T-helper 1 cell treated with Interleukin-12 subunit alpha and Interleukin-12 subunit beta and Interleukin-4 antibody, amounts not matched to agents 30 μg/mL and 1 μg/mL, for 36 hours (primary cell): ENCODE data around the gene STXBP2.
"Not testable (repeated sequence)": the region's sequence is repeated elsewhere in the genome, so short reads cannot be mapped to it uniquely, and the experiment has no call there.

Source experiments
- H3K27ac Mint-ChIP-seq: one replicate; pipeline ENCODE4 v1.8.0; 2021; ENCODE audit warnings: mild to moderate bottlenecking, mixed read lengths
- H3K27me3 Mint-ChIP-seq: one replicate; pipeline ENCODE4 v1.8.0; 2021; ENCODE audit warnings: low read depth, mixed read lengths
- H3K36me3 Mint-ChIP-seq: one replicate; pipeline ENCODE4 v1.8.0; 2021; ENCODE audit warnings: low read depth, mixed read lengths
- H3K4me1 Mint-ChIP-seq: one replicate; pipeline ENCODE4 v1.8.0; 2021; ENCODE audit warnings: low read depth, mixed read lengths
- H3K4me3 Mint-ChIP-seq: one replicate; pipeline ENCODE4 v1.8.0; 2021; ENCODE audit warnings: mild to moderate bottlenecking, moderate library complexity, mixed read lengths
- H3K9me3 Mint-ChIP-seq: one replicate; pipeline ENCODE4 v1.8.0; 2021; ENCODE audit warnings: mixed read lengths

STXBP2 gene

GRCh38 chr19:7636317-7636690 is 606 bp upstream of the STXBP2 start:
- Mint-ChIP-seq H3K9me3 (no peaks in the 10 kb centered on the region), H3K4me1 (peaks cover 21% of the 10 kb centered on the region), H3K27ac (peak overlapping the region; percentile 86), H3K4me3 (peak overlapping the region; percentile 81), H3K27me3 (no peaks in the 10 kb centered on the region), H3K36me3 (peaks cover 11% of the 10 kb centered on the region)

GRCh38 chr19:7637374-7638256 is 705 bp downstream of the STXBP2 start:
- Mint-ChIP-seq H3K9me3 (no peaks in the 10 kb centered on the region), H3K4me1 (peaks cover 17% of the 10 kb centered on the region), H3K4me3 (peak overlapping the region; percentile 81), H3K27ac (peak overlapping the region; percentile 86), H3K27me3 (no peaks in the 10 kb centered on the region), H3K36me3 (peaks cover 11% of the 10 kb centered on the region)

- Mint-ChIP-seq H3K36me3 (peaks cover 13% of the 10 kb centered on the region), H3K4me1 (peaks cover 17% of the 10 kb centered on the region), H3K27ac (peak overlapping the region; percentile 34), H3K27me3 (no peaks in the 10 kb centered on the region), H3K4me3 (peak overlapping the region; percentile 61), H3K9me3 (no peaks in the 10 kb centered on the region)
These were observed 2.0 kb downstream of the STXBP2 start for GRCh38 chr19:7638802-7639465.

GRCh38 chr19:7639863-7640348 is 3.0 kb downstream of the STXBP2 start:
- peaks cover 17% of the 10 kb centered on the region for H3K36me3 Mint-ChIP-seq
- no peaks in the 10 kb centered on the region for H3K9me3 Mint-ChIP-seq
- no peak overlapping the region for H3K27ac Mint-ChIP-seq
- peaks cover 15% of the 10 kb centered on the region for H3K4me1 Mint-ChIP-seq
- peak overlapping the region; percentile 61 for H3K4me3 Mint-ChIP-seq
- no peaks in the 10 kb centered on the region for H3K27me3 Mint-ChIP-seq

- H3K36me3 Mint-ChIP-seq = peaks cover 19% of the 10 kb centered on the region
- H3K4me1 Mint-ChIP-seq = peaks cover 13% of the 10 kb centered on the region
- no peak overlapping the region for H3K27ac Mint-ChIP-seq
- no peaks in the 10 kb centered on the region for H3K9me3 Mint-ChIP-seq
- no peak overlapping the region for H3K4me3 Mint-ChIP-seq
- no peaks in the 10 kb centered on the region for H3K27me3 Mint-ChIP-seq
These were observed 3.9 kb downstream of the STXBP2 start for GRCh38 chr19:7640803-7641202.

GRCh38 chr19:7641290-7642276 is 4.7 kb downstream of the STXBP2 start:
- H3K27ac Mint-ChIP-seq = no peak overlapping the region
- peaks cover 13% of the 10 kb centered on the region for H3K4me1 Mint-ChIP-seq
- no peaks in the 10 kb centered on the region for H3K27me3 Mint-ChIP-seq
- H3K36me3 Mint-ChIP-seq = peaks cover 21% of the 10 kb centered on the region
- no peak overlapping the region for H3K4me3 Mint-ChIP-seq
- no peaks in the 10 kb centered on the region for H3K9me3 Mint-ChIP-seq

GRCh38 chr19:7642295-7643030 is 5.6 kb downstream of the STXBP2 start:
- H3K27me3 Mint-ChIP-seq = no peaks in the 10 kb centered on the region
- H3K9me3 Mint-ChIP-seq = no peaks in the 10 kb centered on the region
- peaks cover 13% of the 10 kb centered on the region for H3K4me1 Mint-ChIP-seq
- H3K27ac Mint-ChIP-seq = no peak overlapping the region
- H3K36me3 Mint-ChIP-seq = peaks cover 21% of the 10 kb centered on the region
- no peak overlapping the region for H3K4me3 Mint-ChIP-seq

GRCh38 chr19:7643031-7643415 is 6.1 kb downstream of the STXBP2 start:
- no peak overlapping the region for H3K27ac Mint-ChIP-seq
- H3K27me3 Mint-ChIP-seq = no peaks in the 10 kb centered on the region
- peaks cover 11% of the 10 kb centered on the region for H3K4me1 Mint-ChIP-seq
- no peaks in the 10 kb centered on the region for H3K9me3 Mint-ChIP-seq
- no peak overlapping the region for H3K4me3 Mint-ChIP-seq
- H3K36me3 Mint-ChIP-seq = peaks cover 21% of the 10 kb centered on the region

GRCh38 chr19:7643629-7644549 is 7.0 kb downstream of the STXBP2 start:
- not testable (repeated sequence) for H3K4me1 Mint-ChIP-seq, H3K27me3 Mint-ChIP-seq, H3K9me3 Mint-ChIP-seq, H3K4me3 Mint-ChIP-seq, H3K27ac Mint-ChIP-seq
- H3K36me3 Mint-ChIP-seq = peaks cover 21% of the 10 kb centered on the region

GRCh38 chr19:7644550-7644877 is 7.6 kb downstream of the STXBP2 start:
- H3K4me1 Mint-ChIP-seq = peaks cover 9% of the 10 kb centered on the region
- peaks cover 21% of the 10 kb centered on the region for H3K36me3 Mint-ChIP-seq
- no peak overlapping the region for H3K4me3 Mint-ChIP-seq
- H3K27me3 Mint-ChIP-seq = no peaks in the 10 kb centered on the region
- no peak overlapping the region for H3K27ac Mint-ChIP-seq
- no peaks in the 10 kb centered on the region for H3K9me3 Mint-ChIP-seq

GRCh38 chr19:7645163-7645562 is 8.3 kb downstream of the STXBP2 start:
- Mint-ChIP-seq H3K4me1 (peaks cover 3% of the 10 kb centered on the region), H3K4me3 (no peak overlapping the region), H3K36me3 (peaks cover 14% of the 10 kb centered on the region), H3K9me3 (no peaks in the 10 kb centered on the region), H3K27me3 (no peaks in the 10 kb centered on the region), H3K27ac (no peak overlapping the region)

GRCh38 chr19:7645656-7646425 is 8.9 kb downstream of the STXBP2 start:
- Mint-ChIP-seq H3K4me1 (no peaks in the 10 kb centered on the region), H3K4me3 (no peak overlapping the region), H3K27me3 (no peaks in the 10 kb centered on the region), H3K27ac (no peak overlapping the region), H3K9me3 (no peaks in the 10 kb centered on the region), H3K36me3 (peaks cover 11% of the 10 kb centered on the region)

- H3K4me3 Mint-ChIP-seq = no peak overlapping the region
- no peaks in the 10 kb centered on the region for H3K4me1 Mint-ChIP-seq
- no peak overlapping the region for H3K27ac Mint-ChIP-seq
- peaks cover 11% of the 10 kb centered on the region for H3K36me3 Mint-ChIP-seq
- no peaks in the 10 kb centered on the region for H3K9me3 Mint-ChIP-seq
- H3K27me3 Mint-ChIP-seq = no peaks in the 10 kb centered on the region
These were observed 9.5 kb downstream of the STXBP2 start for GRCh38 chr19:7646426-7646700.
